Lung (tissue), 12 donors: ENCODE data around the gene LRRC61. TPM values are rescaled to one million over a fixed set of nuclear protein-coding genes. Genes with fewer than 3 reads are reported as not detected.
A peak's percentile ranks its signal among the peaks of the same experiment; 100 is the strongest.
"Not testable (repeated sequence)": the region's sequence is repeated elsewhere in the genome, so short reads cannot be mapped to it uniquely, and the experiment has no call there.

ENCODE experiments used
- ATAC-seq: fragments of 200-7000 bp; cut with Tn5 transposase; one replicate; pipeline ENCODE4 v1.9.1; 2020; ENCODE audit warnings: moderate number of reproducible peaks; ENCODE audit not compliant: insufficient read depth, low FRiP score
- DNase-seq, 3 donors: peaks; one replicate each; pipeline ENCODE4 v3.0.0-alpha.2; 2013 to 2017
- H3K27ac ChIP-seq, 2 donors: one replicate each; pipeline ENCODE4 v1.5.1; 2013; ENCODE audit warnings: mild to moderate bottlenecking in 2 of 2, moderate library complexity in 2 of 2, control low read depth in 1 of 2, inconsistent platforms in 1 of 2, low read depth in 1 of 2, low read length in 1 of 2
- H3K27me3 ChIP-seq, 3 donors: one replicate each; pipeline ENCODE4 v1.5.1; 2013; ENCODE audit warnings: low read length in 2 of 3; ENCODE audit not compliant: control insufficient read depth in 3 of 3, insufficient read depth in 3 of 3
- H3K36me3 ChIP-seq, 4 donors: one replicate each; pipeline ENCODE4 v1.5.1; 2013; ENCODE audit warnings: low read length in 4 of 4, mild to moderate bottlenecking in 1 of 4, moderate library complexity in 1 of 4; ENCODE audit not compliant: control insufficient read depth in 4 of 4, insufficient read depth in 4 of 4
- H3K4me1 ChIP-seq, 5 donors: one replicate each; pipeline ENCODE4 v1.5.1; 2013; ENCODE audit warnings: low read length in 5 of 5, mild to moderate bottlenecking in 2 of 5, moderate library complexity in 1 of 5; ENCODE audit not compliant: control insufficient read depth in 5 of 5, insufficient read depth in 5 of 5
- H3K4me3 ChIP-seq: one replicate; pipeline ENCODE4 v1.5.1; 2013; ENCODE audit warnings: mild to moderate bottlenecking, control low read depth, moderate library complexity
- H3K9ac ChIP-seq, 2 donors: one replicate each; pipeline ENCODE4 v1.5.1; 2013; ENCODE audit warnings: low read length in 2 of 2, control low read depth in 1 of 2; ENCODE audit not compliant: insufficient read depth in 1 of 2
- H3K9me3 ChIP-seq, 4 donors: one replicate each; pipeline ENCODE4 v1.5.1; 2013; ENCODE audit warnings: low read length in 3 of 4, mild to moderate bottlenecking in 1 of 4, moderate library complexity in 1 of 4; ENCODE audit not compliant: control insufficient read depth in 4 of 4, insufficient read depth in 3 of 4
- WGBS, 2 donors: extraction: QIAGEN DNeasy Blood & Tissue Kit; methylation state at CpG; one replicate each; pipeline ENCODE4 v1.1.7; 2013; 5-methylcytosine and 5-hydroxymethylcytosine counted together
- polyA plus RNA-seq, 2 donors: library from polyadenylated mRNA; stranded (reverse); fragments of 200-250 nt; gene quantifications; one replicate each; pipeline ENCODE4 v1.2.1, GENCODE V29; 2013
- total RNA-seq, 2 donors: library from RNA; depleted of rRNA in 1 of 2; stranded (reverse); fragments of >200 nt in 1 of 2; gene quantifications; one replicate each; pipeline ENCODE4 v1.2.1, GENCODE V29; 2014 to 2021
- TF ChIP-seq, protein P1 (sequence below): IDR thresholded peaks from 2 replicates; pipeline ENCODE4 v1.5.1; 2012; ENCODE audit warnings: mild to moderate bottlenecking; ENCODE audit errors: control extremely low read depth, extremely low read depth
- donor health status: control.
- donor health status: control.
- donor health status: Bipolar disorder and iron deficiency.
- donor health status: healthy.
- donor health status: DM: yes; HTN: yes; CAD: no.

The LRRC61 gene
- total and polyA plus RNA-seq, 4 donors, result 7.1 to 18.8 (median 13.0) TPM

DNA sequence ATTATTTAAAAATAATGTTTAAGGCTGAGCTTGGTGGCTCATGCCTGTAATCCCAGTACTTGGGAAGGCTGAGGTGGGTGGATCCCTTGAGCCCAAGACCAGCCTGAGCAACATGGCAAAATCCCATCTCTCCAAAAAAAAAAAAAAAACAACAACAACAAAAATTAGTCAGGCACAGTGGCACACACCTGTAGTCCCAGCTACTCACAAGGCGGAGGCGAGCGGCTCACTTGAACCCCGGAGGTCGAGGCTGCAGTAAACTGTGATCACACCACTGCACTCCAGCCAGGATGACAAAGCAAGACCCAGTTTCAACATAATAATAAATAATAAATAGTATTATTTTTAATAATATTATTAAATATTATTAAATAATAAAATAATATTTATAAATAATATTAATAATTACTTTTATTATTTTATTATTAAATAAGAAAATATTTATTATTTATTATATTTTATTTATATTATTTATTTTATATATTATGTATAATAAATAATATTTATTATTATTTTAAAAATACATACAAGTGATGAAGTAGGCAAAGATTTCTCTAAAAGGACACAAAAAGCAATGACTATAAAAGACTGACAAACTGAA, 8.4 kb upstream of the LRRC61 start:
- DNase-seq, result no peak
- WGBS, 2 donors, result 97% methylated on average over 5 of the region's 5 CpGs

GRCh38 chr7:150316987-150317386, 6.2 kb upstream of the LRRC61 start:
- H3K4me1 ChIP-seq, H3K27ac ChIP-seq, H3K9ac ChIP-seq, ATAC-seq, H3K4me3 ChIP-seq, H3K27me3 ChIP-seq, H3K9me3 ChIP-seq, H3K36me3 ChIP-seq: not testable (repeated sequence)
- 68 to 78% methylated on average over 6 of the region's 6 CpGs for WGBS, 2 donors
- peak in 2 of 3 donors; percentile 26 to 32 for DNase-seq

More for the DNA sequence above, 8.4 kb upstream of the LRRC61 start:
- Histone ChIP-seq H3K27ac (no peak overlapping the region), H3K9me3 (no peaks in the 10 kb centered on the region), H3K4me1 (peaks cover 0 to 3% (median 0%) of the 10 kb centered on the region in 5 donors), H3K36me3 (no peaks in the 10 kb centered on the region), H3K27me3 (no peaks in the 10 kb centered on the region), H3K9ac (no peak overlapping the region), H3K4me3 (no peak overlapping the region)
- ATAC-seq, result no peak
- TF ChIP-seq, protein P1, sequence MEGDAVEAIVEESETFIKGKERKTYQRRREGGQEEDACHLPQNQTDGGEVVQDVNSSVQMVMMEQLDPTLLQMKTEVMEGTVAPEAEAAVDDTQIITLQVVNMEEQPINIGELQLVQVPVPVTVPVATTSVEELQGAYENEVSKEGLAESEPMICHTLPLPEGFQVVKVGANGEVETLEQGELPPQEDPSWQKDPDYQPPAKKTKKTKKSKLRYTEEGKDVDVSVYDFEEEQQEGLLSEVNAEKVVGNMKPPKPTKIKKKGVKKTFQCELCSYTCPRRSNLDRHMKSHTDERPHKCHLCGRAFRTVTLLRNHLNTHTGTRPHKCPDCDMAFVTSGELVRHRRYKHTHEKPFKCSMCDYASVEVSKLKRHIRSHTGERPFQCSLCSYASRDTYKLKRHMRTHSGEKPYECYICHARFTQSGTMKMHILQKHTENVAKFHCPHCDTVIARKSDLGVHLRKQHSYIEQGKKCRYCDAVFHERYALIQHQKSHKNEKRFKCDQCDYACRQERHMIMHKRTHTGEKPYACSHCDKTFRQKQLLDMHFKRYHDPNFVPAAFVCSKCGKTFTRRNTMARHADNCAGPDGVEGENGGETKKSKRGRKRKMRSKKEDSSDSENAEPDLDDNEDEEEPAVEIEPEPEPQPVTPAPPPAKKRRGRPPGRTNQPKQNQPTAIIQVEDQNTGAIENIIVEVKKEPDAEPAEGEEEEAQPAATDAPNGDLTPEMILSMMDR, result no peak

DNA sequence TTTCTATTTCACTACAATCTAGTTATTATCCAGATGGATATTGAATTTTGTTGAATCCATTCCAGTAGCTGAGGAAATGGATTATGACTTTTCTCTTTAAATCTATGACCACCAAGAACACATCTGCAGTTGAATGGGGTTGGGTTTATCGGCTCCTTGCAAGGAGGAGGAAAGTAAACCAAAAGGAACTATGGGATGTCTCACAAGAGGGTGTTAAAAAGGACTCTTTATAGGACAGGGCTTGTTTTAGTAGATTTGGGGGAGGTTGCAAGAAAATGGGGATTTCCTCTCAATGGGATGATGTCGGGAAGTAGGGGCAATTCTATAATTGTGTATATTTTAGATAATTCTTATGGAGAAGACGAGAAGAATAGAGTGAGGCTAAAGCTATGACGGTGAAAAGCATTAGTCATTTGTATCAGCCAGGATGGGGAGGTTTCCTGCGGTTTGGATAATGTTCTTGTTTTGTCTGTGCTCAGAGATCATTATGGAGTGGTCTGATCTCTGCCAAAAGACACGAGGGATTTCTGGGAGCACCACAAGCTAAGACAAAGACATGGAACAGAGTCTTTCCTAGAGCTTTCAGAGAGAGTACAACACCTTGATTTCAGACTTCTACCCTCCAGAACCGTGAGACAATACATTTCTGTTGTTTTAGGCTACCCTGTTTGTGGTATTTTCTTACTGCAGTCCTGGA, 5.3 kb upstream of the LRRC61 start:
- TF ChIP-seq, protein P1, result no peak
- Histone ChIP-seq H3K36me3 (no peaks in the 10 kb centered on the region), H3K9ac (no peak overlapping the region), H3K27me3 (no peaks in the 10 kb centered on the region), H3K9me3 (no peaks in the 10 kb centered on the region), H3K4me1 (peaks cover 0 to 9% (median 3%) of the 10 kb centered on the region in 5 donors), H3K4me3 (no peak overlapping the region), H3K27ac (no peak overlapping the region)
- WGBS, 2 donors, result 67 to 76% methylated on average over 7 of the region's 7 CpGs
- DNase-seq (no peak), ATAC-seq (no peak)

DNA sequence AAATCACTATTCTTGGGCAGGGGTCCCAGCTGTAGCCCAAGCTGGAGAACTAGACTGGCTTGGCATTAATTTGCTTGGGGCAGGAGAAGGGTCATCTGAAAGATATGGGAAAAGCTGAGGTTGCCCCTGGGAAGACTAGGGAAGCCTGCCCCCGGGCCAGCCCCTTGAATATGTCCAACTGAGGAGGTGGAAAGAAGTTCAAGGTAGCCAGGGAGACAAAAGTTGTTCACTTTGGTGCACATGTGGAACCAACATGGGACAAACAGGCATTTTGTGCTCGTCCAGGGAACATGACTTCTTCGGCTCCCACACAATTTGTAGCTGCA, 1.4 kb upstream of the LRRC61 start:
- TF ChIP-seq, protein P1, result no peak
- Histone ChIP-seq H3K27me3 (no peaks in the 10 kb centered on the region), H3K4me3 (no peak overlapping the region), H3K9ac (no peak overlapping the region), H3K27ac (peak overlapping the region in 1 of 2 donors; percentile 51), H3K36me3 (peaks cover 0 to 7% (median 2%) of the 10 kb centered on the region in 4 donors), H3K9me3 (no peaks in the 10 kb centered on the region), H3K4me1 (peaks cover 0 to 36% (median 14%) of the 10 kb centered on the region in 5 donors)
- WGBS, 2 donors, result 98 to 100% methylated on average over 3 of the region's 3 CpGs
- ATAC-seq, result no peak
- DNase-seq, result no peak
